OCI-M2 (cell line): Measurements from ENCODE around the gene TPO.

Source experiments
- DNase-seq: peaks from one replicate; lab custom pipeline; 2025; ENCODE audit not compliant: unreplicated experiment; lab: John Stamatoyannopoulos, UW

Gene TPO

GRCh38 chr2:1440581-1440980 lies 27.3 kb downstream of the TPO start:
- DNase-seq: no peak

DNA sequence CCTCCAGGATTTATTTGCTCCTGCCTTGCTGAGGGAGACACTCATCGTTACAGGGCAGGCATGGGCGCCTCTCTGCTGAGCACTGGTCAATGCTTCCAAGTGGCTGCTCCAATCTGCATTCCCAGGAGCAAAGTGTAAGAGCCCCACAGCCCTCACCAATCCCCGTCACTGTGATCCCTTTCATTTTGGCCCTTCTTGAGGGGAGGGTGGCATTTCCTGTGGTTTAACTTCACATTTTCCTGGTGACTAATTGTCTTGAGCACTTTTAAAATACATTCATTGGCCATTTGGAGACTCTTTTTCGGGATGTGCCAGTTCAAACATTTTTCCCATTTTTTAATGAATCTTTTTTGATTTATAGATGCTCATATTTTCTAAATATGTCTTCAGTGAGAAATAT lies 33.0 kb downstream of the TPO start:
- no peak for DNase-seq

DNA sequence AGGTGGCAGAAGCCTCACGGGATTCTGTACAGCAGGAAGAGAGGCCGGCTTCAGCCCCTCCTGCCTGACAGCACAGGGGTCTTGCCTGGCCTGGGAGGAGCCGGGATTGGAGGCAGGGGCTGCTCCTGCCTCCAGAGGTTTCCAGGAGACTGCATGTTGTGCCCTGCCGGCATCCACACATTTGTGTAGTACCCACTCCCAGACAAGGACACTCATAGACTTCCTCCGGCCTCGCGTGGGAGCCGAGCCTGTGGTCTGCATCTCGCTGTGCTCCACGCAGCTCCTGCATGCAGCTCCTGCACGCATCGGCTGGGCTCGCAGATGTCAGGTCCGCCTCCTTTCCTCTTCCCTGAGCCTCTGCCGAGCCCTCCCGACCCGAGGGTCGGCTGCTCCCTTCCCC lies 34.7 kb downstream of the TPO start:
- no peak for DNase-seq

- DNase-seq: no peak
These were observed 37.7 kb downstream of the TPO start for GRCh38 chr2:1450915-1451314.

DNA sequence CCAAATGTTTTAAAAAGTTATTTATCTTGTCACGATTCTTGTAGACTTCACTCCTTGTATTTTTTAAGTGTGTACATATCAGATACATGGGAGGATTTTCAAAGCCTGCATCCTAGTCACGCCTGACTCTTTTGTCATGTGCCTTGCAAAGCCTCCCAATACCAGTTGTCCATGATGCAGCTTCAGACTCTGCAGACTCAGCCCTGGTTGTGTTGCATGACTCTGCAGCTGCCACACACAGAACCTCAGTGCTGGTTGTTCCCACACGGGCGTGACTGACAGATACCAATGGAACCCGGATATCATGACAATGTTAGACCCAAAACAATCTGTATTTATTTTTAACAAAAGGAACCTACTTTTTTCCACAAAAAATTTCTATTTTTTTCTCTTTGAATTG lies 38.2 kb downstream of the TPO start:
- DNase-seq: no peak

- no peak for DNase-seq
These were observed 40.3 kb downstream of the TPO start for GRCh38 chr2:1453561-1453960.

GRCh38 chr2:1454346-1454745 lies 41.1 kb downstream of the TPO start:
- DNase-seq: no peak

GRCh38 chr2:1455466-1455865 lies 42.2 kb downstream of the TPO start:
- DNase-seq: no peak

DNA sequence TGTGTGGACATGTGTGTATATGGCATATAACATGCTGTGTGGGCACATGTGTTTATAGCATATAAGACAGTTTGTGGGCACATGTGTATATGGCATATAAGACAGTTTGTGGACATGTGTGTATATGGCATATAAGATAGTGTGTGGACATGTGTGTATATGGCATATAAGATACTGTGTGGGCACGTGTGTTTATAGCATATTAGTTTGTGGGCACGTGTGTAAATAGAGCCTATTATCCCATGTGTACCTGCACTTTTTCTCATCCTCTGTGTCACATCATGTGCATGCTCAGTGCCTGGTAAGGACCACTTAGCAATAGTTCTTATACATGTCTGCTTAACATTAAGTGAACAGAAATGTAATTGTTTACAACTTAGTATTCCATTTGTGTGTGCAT lies 45.2 kb downstream of the TPO start:
- DNase-seq: no peak

GRCh38 chr2:1459727-1460126 lies 46.5 kb downstream of the TPO start:
- no peak for DNase-seq

GRCh38 chr2:1460851-1461418 lies 47.7 kb downstream of the TPO start:
- no peak for DNase-seq

DNA sequence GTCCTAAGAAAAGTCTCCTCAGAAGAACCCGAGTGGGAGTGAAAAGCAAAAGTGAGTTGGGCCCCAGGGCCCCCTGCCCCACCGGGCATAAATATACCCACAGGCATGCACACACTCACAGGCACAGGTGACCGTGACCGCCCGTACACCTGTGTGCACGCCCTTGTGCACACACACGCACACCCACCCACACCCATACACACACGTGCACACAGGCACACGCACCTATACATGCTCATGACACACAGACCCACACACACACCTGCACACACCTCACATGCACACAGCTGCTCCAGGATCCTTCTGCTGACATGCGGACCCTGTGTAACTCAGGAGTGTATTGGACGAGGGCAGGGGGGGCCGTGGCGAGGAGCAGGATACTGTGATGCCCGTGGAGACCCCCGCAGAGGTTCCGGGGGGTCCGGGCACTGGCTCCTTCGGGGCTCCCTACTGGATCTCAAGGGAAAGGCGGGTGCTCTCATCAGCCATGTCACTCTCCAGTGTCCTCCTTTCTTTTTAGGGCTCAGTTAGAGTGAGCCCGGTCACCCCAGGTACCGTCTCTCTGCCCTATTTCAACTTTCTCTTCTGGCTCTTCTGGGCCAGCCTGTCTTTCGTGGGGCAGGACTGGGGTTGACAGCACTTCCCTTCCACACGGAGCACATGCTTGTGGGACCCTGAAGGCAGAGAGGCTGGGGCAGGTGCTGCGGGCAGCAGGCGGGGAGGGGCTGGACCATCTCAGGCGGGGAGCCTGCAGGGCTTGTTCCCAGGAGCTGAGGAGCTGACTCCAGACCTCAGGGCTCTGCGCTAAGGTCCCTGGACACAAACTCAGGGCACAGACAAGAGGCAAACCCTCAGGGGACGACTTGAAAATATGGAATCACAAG lies 48.5 kb downstream of the TPO start:
- DNase-seq: no peak

GRCh38 chr2:1462994-1463393 lies 49.7 kb downstream of the TPO start:
- no peak for DNase-seq

DNA sequence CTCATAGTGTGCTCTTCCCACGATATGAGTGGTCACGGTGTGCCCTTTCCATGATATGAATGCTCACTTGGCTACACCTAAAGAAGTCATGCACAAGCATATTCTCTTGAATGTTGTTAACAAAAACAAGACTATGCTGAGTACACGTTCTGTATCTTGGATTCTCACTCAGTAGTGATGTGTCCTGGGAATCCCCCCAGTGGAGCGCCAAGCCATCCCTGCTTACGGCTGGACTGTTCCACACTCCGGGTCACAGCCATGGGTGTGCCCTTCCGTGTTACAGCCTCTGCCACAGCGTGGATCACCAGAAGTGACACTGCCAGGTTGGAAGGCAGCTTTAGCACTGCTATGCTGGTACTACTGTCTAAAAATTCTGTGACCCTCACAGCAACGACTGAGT lies 59.1 kb downstream of the TPO start:
- DNase-seq: no peak

DNA sequence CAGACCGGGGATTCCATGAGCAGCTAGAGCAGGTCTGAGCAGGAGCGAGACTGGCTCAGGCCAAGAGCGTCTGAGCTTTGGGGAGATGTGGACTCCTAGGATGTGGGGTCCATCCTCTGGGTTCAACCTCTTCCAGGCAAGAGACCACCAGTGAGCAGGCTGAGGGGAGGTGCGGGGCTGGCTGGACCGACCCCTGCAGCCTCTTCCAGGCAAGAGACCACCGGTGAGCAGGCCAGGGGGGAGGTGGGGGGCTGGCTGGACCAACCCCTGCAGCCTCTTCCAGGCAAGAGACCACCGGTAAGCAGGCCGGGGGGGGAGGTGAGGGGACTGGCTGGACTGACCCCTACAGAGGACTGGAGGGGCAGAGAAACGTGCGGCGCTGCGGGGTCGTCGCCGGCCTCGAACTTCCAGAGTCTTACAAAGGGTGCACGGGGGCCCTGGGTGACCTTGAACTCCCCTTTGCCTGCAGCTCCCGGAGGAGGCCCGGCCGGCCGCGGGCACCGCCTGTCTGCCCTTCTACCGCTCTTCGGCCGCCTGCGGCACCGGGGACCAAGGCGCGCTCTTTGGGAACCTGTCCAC lies 63.4 kb downstream of the TPO start:
- no peak for DNase-seq

- DNase-seq: no peak
These were observed 64.2 kb downstream of the TPO start for GRCh38 chr2:1477196-1478040.

GRCh38 chr2:1478311-1479305 lies 65.3 kb downstream of the TPO start:
- no peak for DNase-seq

GRCh38 chr2:1479346-1479745 lies 66.1 kb downstream of the TPO start:
- DNase-seq: no peak

DNA sequence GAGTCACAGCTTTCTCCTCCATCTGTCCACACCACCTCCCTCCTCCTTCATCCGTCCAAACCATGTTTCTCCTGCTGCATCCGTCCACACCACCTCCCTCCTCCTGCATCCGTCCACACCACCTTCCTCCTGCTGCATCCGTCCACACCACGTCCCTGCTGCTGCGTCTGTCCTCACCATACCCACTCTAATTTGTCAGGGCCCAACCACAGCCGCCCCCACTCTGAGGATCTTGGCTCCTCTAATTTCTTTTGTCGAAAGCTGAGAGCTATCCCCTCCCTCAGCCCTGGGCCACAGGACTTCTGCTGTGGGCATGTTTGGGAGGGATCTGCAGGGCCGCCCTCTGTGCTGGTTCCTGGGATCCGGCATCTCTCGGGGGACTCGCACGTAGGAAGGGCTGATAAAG lies 67.4 kb downstream of the TPO start:
- no peak for DNase-seq
